ENCODE data around the gene WDR93.
"Not testable (repeated sequence)": the region's sequence is repeated elsewhere in the genome, so short reads cannot be mapped to it uniquely, and the experiment has no call there.

Gene WDR93

DNA sequence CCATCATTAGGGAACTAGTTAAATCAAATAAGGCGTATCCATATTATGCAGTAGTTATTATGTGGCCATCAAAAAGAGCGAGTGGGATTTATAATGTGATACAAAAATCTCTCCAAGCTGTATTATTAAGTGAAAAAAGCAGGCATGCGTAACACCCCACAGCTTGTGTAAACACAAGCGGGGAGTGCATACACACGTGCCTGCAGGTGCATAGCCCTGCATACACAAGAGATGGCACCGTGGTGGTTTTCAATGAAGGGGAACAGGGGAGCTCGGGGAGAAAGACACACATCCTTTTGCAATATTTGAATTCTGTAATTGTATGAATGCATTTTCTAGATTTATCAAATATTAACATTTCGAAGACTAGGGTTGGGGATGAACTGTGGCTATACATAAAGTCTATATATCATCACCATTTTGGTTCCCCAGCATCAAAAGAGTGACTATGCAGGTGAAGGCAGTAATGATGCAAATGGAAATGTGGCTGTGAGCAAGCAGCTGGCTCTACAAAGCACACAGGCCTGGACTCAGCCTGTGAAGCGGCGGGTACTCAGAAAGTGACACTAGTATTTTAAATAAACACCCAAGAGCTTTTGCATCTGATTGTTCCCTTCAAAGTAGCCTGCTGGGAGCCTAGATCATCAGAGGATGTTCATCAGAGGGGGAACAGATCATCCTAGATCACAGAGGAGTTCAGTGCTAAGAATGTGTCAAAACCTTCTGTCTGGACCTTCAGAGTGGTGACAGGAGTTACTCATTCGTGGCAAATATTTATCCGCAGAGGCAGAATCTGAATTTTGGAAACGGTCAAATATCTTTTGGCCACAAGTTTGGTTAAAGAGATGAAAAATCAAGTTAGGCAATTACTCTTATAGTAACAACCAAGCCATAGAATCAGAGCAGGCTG is 25.9 kb upstream of the WDR93 start:
- no peak for DNase-seq

DNA sequence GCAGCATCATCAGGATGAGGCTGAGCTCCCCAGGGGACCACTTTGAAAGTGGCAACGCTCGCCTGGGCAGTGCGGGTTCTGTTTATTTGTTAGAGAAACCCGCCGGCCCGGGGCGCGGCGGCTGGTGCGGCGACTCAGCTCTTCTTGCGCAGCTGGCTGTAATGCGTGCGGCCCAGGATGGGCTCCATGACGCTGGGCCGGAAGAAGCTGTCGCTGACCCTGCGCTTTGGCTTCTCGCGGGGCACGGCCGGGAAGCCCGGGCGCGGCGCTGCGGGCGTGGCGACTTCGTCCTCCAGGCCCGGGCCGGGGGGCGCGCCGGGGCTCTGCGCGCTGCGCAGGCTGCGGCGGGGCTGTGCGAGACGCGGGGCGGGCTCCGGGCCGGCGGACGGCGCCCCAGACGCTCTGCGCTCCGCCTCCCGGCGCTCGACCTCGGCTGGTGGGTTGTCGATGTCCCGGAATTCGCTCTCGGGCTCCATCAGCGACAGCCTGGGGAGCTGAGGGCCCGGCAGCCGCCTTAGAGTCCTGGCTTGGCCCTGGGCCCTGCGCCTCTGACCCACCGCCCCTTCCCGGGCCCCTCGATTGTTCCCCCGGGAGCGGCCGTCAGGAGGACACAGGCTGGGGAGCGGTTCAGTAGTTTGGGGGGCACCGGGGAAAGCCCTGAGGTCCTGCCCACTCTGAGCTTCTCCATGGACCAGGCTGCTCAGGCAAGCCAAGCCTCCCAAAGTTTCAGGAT is 25.0 kb upstream of the WDR93 start:
- peak; percentile 44 for DNase-seq

DNA sequence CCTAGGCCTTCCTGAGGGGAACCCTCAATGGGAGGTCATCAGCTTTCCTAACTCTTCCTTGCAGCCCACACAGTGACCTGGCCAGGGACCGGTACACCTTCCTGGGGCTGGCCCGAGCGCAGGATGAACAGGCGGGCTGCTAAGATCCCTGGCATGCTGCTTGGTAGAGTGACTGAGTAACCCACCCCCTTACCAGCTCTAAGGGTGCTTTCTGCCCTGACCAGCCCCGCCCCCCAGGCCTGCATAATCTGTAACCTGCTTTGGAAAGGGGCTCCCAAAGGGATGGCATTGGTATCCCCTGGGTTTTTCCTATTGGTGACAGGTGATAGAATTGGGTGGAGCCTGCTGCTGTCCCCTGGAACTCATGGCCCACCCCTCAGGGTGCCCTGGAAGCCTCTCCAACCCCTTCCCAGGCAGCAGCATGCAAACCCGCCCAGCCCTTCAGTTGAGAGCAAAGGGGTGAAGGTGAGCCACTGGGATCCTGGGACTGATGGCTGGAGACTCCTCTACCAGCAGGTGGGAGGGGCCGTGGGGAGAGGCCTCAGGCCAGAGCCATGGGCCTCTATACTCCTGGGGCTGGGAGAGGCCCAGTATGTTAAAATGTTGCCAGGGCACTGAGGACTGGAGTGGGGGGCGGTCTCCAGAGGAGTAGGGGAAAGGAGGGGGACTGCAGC is 24.3 kb upstream of the WDR93 start:
- DNase-seq: no peak

DNA sequence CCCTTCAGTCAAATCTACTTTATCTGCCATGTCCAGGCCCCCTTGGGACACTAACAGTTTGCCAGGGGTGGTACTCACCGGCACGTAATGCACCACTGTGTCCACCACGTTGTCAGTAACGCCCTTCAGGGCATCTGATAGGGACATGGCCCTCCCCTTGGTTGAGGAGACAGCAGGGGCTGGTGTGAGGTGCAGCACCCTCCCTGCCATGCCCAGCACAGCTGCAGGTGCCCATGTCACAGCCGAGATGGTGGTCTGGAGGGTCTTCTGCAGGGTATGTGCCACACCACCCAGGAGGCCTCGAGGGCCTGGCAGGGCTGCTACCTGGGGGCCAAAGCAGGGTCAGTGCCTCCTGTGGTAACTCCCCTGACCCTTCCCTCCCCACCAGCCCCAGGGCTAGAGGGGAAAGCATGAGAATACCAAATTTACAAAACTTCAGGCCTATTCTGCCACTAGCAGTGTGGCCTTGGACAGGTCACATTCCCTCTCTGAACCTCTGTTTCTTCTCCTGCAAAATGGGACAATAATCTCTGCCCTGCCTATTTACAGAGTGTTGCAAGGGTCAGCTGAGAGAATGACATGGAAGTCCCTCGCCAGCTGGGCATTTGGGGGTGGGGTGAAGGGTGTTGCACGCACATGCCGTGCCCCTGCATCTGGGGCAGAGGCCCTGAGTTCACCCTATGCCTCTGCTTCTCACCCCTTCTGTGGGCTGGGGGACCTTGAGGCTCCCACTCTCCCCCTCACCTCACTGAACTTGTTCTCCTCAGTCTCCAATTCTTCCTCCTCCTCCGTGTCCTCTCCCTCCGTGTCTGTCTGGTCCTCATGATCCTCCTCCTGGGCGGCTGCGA is 23.5 kb upstream of the WDR93 start:
- no peak for DNase-seq

DNA sequence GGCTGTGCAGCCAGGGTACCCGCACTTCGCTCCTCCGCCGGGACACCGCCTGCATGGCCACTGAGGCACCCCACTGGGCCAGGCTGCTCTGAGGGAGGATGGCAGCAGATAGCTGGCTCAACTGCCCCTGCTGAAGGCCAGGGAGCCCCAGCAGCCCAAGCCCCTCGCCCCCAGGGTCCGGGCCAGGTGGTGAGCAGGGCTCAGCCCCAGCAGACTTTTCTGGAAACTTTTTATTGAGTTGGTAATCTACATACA is 23.0 kb upstream of the WDR93 start:
- DNase-seq: no peak

DNA sequence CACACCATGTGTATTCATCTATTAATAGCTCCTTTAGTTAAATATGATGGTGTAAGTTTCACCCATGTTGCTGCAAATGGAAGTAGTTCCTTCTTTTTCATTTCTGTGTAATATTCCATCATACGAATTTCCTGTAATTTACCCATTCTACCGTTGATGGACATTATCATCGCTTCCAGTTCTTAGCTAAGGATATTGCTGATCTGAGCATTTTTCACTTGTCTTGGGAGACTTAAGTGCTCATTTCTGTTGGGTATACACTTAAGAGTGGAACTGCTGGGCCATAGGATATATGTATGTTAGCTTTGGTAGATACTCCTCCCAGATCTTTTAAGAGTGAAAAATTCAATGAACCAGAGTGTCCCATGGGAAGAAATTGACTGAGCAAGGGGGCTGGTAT is 22.4 kb upstream of the WDR93 start:
- DNase-seq: no peak

DNA sequence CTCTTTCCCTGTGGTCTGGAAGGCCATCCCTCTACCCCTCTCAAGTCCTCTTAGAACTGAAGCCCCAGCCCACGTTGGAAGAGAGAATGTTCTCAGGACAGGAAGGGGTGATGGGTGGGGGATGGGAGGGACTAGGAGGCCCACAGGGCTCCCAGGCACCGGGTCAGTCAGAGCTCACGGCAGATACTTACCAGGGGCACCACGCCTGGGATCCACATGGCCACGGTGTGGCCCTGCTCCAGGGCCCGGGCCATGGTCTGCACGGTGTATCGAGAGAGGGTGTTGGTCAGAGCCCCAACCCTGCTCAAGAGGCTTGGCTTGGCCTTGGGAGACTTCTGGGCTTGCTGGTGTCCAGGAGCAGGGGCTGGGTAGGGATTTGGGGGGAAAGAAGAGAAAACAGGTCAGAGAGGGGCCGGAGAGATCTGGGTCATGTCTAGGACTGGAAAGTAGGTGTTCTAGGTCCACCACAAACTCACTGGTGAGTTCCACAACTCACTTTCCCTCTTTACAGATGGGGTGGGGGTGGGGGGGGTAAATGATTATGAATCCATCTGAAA is 21.2 kb upstream of the WDR93 start:
- no peak for DNase-seq

DNA sequence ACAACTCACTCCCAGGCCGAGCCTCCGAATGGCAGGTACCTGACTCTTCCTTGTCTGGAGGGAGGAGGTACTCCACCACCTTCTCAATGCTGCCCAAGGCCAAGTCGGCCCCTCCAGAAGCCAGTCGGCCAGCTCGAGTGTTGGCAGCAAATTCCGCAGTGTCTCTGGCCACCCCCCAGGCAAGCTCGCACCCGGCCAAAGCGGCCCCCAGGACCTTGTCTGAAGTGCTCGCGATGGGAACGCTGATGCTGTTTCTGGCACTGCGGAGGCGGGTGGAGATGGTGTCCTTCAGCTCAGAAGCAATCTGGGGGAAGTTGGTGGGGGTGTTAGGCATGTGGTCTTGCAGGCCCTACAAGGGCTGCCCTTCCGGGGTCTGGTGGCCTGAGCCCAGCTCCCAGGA is 20.7 kb upstream of the WDR93 start:
- no peak for DNase-seq

DNA sequence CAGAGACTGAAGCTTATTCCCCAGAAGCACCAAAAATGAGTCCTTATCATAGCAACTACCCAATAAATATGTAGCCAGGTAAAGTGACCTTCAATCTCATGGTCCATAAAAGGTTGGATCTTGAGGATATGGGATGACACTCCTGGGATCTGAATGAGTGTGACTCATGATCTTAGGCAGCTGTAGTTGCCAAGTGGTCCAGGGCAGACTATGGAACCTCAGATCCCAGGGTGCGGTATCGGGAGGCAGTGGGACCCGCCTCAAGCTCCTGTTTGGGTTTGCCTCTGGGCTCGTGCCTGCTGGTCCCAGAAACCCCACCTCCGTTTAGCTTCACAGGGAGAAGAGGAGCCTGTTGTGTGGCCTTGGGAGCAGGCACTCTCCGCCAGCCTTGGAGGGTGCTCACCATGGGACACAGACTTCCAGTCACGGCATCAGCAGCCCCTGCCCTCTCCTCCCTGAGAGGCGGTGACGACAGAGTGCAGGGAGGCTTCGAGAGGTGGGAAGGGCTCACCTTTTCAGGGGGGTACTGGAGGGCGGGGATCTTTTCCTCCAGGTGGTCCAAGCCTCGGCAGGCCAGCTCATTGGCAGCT is 19.5 kb upstream of the WDR93 start:
- DNase-seq: no peak

DNA sequence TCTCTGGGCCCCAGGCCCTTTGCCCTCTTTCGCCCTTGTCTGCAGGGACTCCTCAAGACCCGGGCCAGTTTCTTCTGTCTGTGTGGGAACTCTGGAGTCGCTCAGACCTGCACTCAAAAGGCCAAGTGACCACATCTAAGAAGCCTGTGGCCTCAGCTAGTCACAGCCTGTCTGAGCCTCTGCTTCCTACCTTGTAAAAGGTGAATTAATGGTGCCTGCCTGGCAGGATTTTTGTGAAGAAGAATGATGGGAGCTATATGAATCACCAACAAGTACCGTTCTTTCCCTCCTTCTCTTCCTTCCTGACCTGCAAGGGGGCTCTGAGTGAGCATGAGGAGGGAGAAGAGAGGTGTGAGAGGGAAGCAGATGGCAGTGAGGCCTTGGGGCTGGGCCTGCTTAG is 18.9 kb upstream of the WDR93 start:
- no peak for DNase-seq

DNA sequence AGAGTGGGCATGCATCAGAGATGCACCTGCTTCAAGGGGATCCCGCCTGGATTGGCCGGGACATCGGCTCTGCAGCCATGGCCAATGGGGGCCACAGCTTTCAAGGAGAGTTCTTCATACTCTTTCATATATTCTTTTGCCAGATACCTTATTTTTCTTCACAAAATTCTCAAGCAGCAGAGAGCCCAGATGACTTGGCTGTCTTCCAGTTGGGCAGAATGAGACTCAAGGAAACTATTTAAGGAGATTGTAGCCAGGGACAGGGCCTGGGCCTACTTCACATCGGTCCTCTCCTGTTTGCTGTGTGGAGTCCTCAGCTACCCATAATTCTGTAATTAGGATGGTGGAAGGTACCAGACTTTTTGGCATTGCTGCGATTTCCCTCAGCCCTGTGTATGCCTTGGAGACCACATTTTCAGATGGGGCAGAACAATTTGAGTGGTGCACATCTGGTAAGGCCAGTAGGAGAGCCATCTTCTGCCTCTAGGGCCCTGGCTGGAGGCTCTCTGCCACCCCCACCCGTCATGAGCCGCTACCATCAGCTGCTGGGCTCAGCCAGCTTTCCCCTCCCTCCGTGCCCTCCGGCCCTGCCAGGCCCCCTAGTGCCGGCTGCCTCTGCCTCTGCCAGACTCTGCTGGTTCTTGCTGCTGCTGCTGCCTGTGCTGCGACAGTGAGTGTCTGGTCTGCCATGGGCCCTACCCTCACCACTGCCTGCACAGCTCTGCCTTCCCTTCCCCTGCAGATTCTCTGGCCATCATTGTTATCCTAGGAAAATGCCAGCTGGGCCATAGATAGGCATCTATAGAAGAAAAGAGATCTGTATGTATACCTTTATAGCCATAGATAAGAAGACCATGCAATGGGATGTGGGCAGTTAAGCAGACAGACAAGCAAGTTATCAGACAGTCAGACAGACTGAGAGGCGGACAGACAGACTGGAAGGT is 18.1 kb upstream of the WDR93 start:
- no peak for DNase-seq

DNA sequence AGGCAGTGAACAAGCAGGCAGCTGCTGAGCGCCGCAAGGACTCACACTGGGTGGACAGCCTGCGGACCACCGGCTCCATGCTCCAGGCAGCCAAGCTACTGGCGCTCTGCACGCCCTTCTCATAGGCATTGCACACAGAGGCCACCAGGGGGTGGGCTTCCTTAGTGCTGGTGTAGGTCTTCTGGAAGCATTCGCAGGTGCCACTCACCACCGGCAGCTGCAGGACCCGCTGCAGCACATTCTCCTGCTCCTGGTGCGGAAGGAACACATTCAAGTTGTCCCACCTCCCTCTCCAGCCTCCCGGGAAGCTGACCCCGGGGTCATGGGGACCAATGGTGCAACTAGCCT is 17.5 kb upstream of the WDR93 start:
- peak; percentile 6 for DNase-seq

DNA sequence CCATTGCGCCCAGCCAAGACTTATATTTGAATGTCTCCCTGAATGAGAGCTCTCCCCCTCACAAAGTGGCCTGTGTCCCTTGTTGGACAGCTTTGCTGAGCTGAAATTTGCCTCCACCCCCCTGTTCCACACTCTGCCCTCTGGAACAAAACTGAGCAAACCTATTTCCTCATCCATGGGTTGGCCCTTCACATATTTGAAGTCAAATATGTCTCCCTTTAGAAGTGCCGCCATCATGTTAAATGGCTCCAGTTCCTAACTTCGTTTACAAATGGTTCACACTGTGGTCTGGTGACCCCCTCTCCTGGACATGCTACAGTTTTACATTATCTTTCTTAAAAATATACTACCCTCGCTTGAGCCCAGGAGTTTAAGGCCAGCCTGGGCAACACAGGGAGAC is 16.1 kb upstream of the WDR93 start:
- DNase-seq: no peak

DNA sequence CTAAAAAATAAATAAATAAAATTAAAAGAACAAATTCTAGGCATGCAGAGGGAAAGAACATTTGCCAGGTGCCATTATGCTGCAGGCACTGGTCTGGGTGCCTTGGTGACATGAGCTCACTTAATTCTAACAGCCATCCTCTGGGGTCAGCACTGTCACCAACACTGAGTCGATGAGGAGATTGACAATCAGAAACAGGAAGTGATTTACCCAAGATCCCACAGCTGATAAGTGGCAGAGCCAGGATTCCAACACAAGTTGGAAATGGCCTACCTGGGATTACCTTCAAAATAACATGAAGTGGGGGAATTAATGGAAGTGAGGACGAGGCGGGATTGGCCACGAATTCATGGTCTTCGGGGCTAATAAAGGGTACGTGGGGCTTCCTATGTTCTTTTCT is 15.0 kb upstream of the WDR93 start:
- DNase-seq: no peak

DNA sequence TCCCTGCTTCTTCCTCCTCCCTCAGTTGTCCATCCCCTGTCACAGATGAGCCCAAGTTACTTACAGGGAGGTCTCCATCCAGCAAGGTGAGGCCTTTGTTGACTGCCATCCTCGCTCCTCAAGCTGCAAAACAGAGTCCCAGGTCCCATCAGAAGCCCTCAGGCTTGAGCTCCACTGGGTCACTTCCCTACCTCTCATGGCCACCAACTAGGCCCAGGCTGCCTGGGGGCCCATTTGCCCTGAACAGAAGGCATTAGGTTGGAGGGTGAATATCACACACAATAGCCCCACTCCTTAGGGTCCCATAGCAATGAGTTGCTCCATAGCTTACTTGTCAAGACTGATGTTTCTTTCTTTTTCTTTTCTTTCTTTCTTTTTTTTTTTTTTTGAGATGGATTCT is 13.2 kb upstream of the WDR93 start:
- no peak for DNase-seq

DNA sequence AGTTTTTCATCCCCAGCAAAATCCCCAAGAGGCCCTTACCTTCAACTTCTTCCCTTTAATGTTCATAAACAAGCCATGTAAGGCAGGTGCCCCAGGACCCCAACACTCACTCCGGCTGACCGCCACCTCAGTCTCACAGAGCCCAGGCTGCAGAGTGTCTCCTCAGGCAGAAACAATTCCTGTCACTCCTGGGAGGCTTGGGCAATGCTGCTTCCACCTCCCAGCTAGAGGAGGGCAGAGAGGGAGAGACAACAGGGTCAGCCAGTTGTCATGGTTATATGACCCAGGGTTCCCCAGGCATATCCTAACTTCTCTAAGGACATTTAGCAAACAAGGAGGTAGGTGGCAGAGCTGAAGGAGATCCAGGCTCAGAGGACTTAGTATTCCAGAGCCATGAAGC is 11.4 kb upstream of the WDR93 start, which contains the start of gene PLIN1:
Gene PLIN1, minus strand, starts transcription at position 156 of the 400 bp plus-strand sequence. CDS start 1,878 bp downstream, outside the sequence.
- DNase-seq: no peak

DNA sequence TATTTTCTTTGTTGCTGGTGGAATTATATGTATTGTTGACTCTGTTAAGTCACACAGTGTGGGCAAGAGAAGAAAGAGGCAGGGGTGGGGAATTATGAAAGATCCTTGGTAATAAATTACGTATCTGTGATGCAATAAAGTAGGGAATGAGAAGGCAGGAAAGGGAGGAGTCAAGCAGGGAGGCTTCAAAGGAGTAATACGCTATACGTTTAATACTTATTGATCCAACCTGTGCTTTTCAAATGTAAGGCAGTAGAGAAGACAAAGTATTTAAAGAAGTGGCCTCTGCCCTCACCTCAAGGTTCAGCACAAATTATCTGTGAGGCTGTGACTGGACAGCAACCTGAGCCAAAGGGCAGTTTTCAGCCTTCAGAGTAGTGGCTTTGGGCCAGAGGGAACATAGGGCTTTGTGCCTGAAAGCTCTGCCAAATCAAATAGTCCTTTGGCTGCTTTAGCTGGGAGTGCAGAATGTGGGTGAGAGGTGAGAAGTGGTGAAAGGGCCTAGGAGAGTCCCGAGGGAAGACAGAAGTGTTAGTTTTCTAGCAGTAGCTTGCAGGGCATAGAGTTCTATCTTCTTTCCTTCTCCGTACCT is 10.2 kb upstream of the WDR93 start:
- DNase-seq: no peak

DNA sequence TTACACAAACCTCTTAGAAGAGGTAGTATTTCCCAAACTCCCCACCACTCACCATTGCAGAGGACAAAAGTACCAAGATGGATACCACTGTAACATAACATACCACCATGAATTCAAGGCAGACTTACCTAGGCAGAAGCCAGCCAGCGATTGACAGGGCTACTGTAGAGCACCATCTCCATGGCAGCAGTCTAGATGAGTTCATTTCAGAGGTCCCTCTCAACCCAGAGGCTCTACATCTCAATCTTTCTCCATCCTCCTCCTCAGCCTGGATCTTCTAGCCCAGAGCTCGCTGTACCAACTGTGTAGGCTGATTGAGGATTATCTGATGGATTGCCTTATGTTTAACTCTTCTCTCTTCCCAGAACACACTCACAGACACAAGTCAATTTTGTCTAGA is 9.5 kb upstream of the WDR93 start:
- DNase-seq: no peak

DNA sequence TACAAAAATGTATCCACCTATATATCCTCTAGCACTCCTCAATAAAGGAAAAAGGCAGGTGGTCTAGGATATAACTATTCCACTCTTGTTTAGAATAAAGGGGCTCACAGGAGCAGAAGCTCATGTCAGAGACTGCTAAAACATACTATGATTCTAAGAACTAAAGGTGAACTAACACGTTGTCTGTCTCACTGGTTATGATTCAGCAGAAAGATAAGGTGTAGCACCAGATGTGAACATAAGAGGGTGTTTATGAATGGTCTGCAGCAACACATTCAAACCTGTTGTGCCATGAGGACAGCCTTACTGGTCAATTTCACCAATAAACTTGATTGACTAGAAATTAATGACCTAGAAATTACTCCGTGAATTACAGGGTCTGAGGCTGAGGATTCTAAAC is 4.6 kb upstream of the WDR93 start:
- DNase-seq: no peak

DNA sequence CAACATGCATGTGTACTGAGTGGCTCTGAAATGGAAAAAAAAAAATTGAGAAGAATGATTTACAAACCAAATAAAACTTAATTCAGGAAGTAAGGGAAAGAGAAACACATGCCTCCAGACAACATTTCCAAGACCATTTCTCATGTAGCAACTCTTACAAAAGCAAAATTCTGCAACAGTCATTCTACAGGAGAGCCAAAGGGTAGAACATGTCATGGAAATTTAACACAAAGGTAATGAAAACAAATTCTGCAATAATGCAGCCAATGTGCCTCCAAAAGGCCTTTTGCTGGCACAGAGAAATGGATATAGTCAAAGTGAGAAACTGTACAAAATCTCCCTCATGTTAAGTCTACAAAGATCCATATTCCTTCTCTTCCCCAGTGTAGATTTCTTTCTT is 4.1 kb upstream of the WDR93 start:
- no peak for DNase-seq

DNA sequence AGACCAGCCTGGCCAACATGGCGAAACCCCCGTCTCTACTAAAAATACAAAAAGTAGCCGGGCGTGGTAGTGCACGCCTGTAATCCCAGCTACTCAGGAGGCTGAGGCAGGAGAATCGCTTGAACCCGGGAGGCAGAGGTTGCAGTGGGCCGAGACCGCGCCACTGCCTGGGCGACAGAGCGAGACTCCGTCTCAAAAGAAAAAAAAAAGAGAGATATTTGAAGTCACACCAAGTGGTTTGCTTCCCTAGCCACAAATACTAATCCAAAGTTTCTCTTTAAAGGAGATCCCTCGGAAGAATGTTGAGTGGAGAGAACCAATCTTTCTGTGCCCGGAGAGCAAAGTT is 708 bp upstream of the WDR93 start:
- DNase-seq: not testable (repeated sequence)
